Erythroblast (primary cell): ENCODE measurements around the gene NDUFB3.

ENCODE experiments used
- GATA1 ChIP-seq: IDR thresholded peaks from 2 replicates; pipeline ENCODE4 v1.6.1; 2011; ENCODE audit warnings: low read depth, mild to moderate bottlenecking, control low read depth, low read length, moderate library complexity
- POLR2A ChIP-seq: IDR thresholded peaks from 2 replicates; pipeline ENCODE4 v1.6.1; 2011; ENCODE audit warnings: mild to moderate bottlenecking, low read length

DNA sequence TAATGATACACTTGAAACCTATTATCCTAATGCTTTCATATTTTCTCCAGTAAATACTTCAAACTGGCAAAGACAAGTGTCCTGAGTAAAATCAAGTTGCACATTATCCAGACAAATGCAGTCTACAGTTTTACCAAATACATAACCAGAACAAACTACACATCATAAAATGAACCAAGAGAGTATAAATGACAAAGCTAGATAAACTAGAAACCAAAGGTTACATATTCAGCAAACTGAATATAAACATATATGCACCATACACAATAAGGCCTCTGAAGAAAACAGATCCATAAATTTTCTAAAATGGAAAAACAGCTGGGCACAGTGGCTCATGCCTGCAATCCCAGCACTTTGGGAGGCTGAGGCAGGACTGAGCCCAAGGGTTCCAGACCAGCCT is 47.3 kb upstream of the NDUFB3 start:
- TF ChIP-seq POLR2A (no peak), GATA1 (no peak)
